Activated CD4-positive, alpha-beta T cell treated with anti-CD3 and anti-CD28 coated beads, Interleukin-2, amount 50 U/mL, for 1 hour (primary cell): ENCODE data around the gene SMIM43.

Experiments used
- DNase-seq: peaks from one replicate; pipeline ENCODE4 v3.0.0-alpha.2; 2020

Gene SMIM43

GRCh38 chr4:121764702-121765367, at the start of gene SMIM43:
Gene SMIM43 (minus strand): TSS chr4:121765164. CDS start chr4:121765105, 59 bp downstream.
- no peak for DNase-seq

- DNase-seq: no peak
Observed at GRCh38 chr4:121814756-121815155, 49.8 kb upstream of the SMIM43 start.

GRCh38 chr4:121811122-121811521, 46.2 kb upstream of the SMIM43 start:
- no peak for DNase-seq

- no peak for DNase-seq
Observed at GRCh38 chr4:121806411-121806810, 41.4 kb upstream of the SMIM43 start.

- DNase-seq: no peak
Observed at GRCh38 chr4:121801715-121802075, 36.7 kb upstream of the SMIM43 start.

GRCh38 chr4:121800961-121801714, 36.2 kb upstream of the SMIM43 start, which contains the start of gene EXOSC9:
Gene EXOSC9 (plus strand): TSS chr4:121801323. CDS start chr4:121801425, 102 bp downstream.
- DNase-seq: peak; percentile 95

- DNase-seq: no peak
Observed at GRCh38 chr4:121800638-121800960, 35.6 kb upstream of the SMIM43 start.

- DNase-seq: no peak
Observed at GRCh38 chr4:121799867-121800501, 35.0 kb upstream of the SMIM43 start.

- no peak for DNase-seq
Observed at GRCh38 chr4:121799208-121799823, 34.4 kb upstream of the SMIM43 start.

GRCh38 chr4:121796283-121796682, 31.3 kb upstream of the SMIM43 start:
- no peak for DNase-seq

GRCh38 chr4:121794505-121795188, 29.7 kb upstream of the SMIM43 start:
- DNase-seq: no peak

- DNase-seq: no peak
Observed at GRCh38 chr4:121792966-121793365, 28.0 kb upstream of the SMIM43 start.

- DNase-seq: no peak
Observed at GRCh38 chr4:121791481-121791880, 26.5 kb upstream of the SMIM43 start.

- DNase-seq: no peak
Observed at GRCh38 chr4:121790976-121791375, 26.0 kb upstream of the SMIM43 start.

GRCh38 chr4:121789960-121790829, 25.2 kb upstream of the SMIM43 start:
- no peak for DNase-seq

- DNase-seq: no peak
Observed at GRCh38 chr4:121789455-121789854, 24.5 kb upstream of the SMIM43 start.

GRCh38 chr4:121788896-121789295, 23.9 kb upstream of the SMIM43 start:
- no peak for DNase-seq

- DNase-seq: no peak
Observed at GRCh38 chr4:121786221-121786620, 21.3 kb upstream of the SMIM43 start.

- no peak for DNase-seq
Observed at GRCh38 chr4:121785479-121785878, 20.5 kb upstream of the SMIM43 start.

- no peak for DNase-seq
Observed at GRCh38 chr4:121784975-121785374, 20.0 kb upstream of the SMIM43 start.

GRCh38 chr4:121784401-121784800, 19.4 kb upstream of the SMIM43 start:
- DNase-seq: no peak

- no peak for DNase-seq
Observed at GRCh38 chr4:121783210-121783609, 18.2 kb upstream of the SMIM43 start.
